DMS 273 (cell line): Measurements from ENCODE around the gene NRXN3.

Experiments
- DNase-seq: peaks from one replicate; lab custom pipeline; 2025; ENCODE audit not compliant: unreplicated experiment; lab: John Stamatoyannopoulos, UW

Gene NRXN3

DNA sequence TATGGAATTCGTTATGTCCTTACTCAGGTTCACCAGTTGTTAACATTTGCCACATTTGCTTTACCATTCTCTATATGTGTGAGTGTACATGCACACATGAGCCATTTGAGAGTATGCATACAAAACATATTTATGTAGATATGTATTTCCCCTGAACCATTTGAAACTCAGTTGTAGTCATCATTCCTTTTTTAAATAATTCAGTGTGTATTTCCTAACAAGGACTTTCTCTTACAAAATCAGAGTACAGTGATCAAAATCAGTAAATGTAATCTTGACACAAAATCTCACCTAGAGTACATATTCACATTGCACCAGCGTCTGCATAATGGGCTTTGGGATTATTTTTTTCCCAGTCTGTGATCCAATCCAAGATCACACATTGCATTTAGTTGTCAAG lies 1656.2 kb downstream of the NRXN3 start:
- no peak for DNase-seq

DNA sequence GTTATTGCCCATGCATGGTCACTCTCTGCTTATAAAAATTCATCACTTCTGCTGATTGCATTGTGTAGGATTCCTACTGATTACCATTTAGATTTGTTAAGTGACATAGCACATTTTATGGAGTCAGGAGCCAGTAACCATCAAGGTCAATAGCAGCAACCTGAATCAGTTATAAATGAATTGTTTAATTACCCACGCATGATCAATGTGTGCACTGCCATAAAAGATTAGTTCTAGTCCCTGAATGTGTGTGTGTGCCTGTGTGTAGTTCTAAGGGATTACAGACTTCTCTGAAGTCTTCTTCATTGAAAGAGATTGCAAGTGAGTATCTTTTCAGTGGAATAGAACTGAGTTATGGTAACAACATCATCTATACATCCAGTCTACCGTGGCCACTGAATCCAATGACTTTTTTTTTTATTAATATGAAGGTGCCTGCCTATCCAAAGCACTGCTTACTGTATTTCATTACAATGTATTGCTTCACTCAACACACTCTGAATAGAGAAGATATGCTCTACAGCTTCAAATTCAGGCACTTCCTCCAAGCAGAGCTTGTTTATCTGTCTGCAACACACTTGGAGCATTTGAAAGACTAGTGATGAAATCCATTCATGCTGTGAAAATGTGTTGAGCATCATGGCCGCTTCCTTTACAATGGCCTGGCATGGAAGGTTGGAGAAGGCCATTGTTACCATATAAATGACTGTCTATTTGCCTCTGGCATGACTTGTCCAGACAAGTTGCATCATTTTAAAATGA lies 1659.4 kb downstream of the NRXN3 start:
- no peak for DNase-seq

- peak; percentile 74 for DNase-seq
These were observed 1661.2 kb downstream of the NRXN3 start for GRCh38 chr14:79831195-79831892.

DNA sequence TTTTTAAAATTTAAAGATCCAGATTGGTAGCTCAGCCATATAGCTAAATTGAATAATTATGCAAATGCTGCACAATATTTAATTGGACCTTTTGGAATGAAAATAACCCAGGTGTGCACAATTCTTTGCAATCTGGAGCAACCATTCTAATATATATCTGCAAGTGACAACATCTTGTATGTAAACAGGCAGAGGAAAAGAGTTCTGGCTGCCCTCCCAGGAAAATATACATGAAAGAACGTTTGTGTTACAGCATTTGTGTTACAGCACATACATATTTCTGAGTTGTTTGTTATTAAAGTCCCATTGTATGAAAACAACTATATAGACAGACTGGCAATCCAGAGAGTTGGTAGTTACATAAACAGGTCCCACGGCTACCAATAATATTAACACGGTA lies 1663.6 kb downstream of the NRXN3 start:
- DNase-seq, result no peak

DNA sequence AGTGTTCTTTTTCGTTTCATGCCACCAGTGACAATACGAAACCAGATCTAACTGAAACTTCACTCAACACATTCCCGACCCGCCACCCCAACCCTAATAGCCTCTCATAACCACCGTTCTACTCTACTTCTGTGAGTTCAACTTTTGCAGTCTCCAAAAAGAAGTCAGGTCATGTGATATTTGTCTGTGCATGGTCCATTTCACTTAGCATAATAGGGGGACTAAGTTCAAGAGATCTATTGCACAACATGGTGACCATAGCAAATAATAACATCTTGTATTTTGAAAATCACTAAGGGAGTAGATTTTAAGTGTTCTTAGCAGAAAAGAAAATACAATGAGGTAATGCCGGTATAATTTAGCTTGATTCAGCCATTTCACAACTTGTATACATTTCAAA lies 1664.7 kb downstream of the NRXN3 start:
- no peak for DNase-seq

- DNase-seq, result no peak
These were observed 1666.4 kb downstream of the NRXN3 start for GRCh38 chr14:79836577-79836976.

- no peak for DNase-seq
These were observed 1667.5 kb downstream of the NRXN3 start for GRCh38 chr14:79837699-79838098.

- DNase-seq, result no peak
These were observed 1669.9 kb downstream of the NRXN3 start for GRCh38 chr14:79840103-79840502.

DNA sequence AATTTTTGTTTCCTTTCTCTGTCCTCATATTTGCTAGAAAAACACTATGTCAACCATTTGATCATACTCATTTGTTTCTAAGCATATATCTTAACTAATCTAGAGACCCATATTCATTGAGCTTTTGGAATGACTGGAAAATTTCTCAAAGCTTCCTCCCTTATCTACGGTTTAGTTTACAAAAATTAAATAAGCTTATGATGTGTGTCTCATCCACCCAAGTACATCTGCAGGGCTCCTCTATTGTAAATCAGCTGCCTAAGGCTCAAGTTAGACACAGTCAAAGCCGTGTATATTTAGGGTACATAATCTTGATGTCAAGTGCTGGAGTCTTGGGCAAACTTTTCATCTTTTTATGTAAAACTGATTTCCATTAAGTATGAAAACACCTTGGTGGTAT lies 1670.7 kb downstream of the NRXN3 start:
- DNase-seq, result no peak

DNA sequence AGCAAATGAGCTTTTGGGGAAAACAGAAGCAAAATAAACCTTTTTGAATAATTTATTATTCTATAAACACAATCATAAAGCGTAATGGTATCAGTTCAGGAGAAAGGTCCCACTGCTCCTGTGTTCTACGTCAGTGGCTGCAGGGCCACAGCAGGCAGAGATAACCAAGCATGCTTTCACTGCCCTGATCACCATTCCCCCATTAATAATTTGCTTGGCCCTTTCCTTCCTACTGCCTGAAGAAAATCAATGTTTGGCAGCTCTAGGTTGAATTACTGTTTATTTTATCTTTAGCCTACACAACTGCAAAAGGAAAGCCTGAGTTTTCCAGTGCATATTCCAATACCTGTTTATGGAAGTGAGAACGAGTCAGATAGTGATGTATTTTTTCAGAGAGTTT lies 1671.3 kb downstream of the NRXN3 start:
- no peak for DNase-seq

- DNase-seq, result peak; percentile 7
These were observed 1672.1 kb downstream of the NRXN3 start for GRCh38 chr14:79842270-79842669.

GRCh38 chr14:79852950-79853744 lies 1683.0 kb downstream of the NRXN3 start:
- peak; percentile 2 for DNase-seq

- no peak for DNase-seq
These were observed 1685.6 kb downstream of the NRXN3 start for GRCh38 chr14:79855789-79856188.

GRCh38 chr14:79856381-79856780 lies 1686.2 kb downstream of the NRXN3 start:
- DNase-seq, result no peak

- peak; percentile 13 for DNase-seq
These were observed 1690.9 kb downstream of the NRXN3 start for GRCh38 chr14:79861111-79861510.

DNA sequence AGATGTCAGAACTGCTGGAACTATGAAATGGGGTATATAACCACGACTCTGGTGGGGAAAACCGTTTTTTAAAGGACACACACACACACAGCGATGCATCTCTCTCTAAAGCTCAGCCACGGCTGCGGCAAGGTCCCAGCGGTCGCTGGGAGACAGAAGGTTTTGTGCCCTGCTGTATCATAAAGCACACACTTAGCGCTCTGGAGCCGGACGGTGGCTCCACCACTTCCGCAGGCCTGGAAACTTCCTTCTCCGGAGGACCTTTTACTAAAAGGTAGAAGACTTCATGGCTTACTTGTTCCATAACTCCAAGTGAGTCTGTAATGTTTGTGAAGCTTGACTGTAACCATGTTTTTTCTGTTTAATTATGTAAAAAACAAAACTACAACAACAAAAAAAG lies 1691.9 kb downstream of the NRXN3 start:
- no peak for DNase-seq

GRCh38 chr14:79871136-79871535 lies 1701.0 kb downstream of the NRXN3 start:
- DNase-seq, result no peak

- DNase-seq, result no peak
These were observed 1708.1 kb downstream of the NRXN3 start for GRCh38 chr14:79878229-79878628.

DNA sequence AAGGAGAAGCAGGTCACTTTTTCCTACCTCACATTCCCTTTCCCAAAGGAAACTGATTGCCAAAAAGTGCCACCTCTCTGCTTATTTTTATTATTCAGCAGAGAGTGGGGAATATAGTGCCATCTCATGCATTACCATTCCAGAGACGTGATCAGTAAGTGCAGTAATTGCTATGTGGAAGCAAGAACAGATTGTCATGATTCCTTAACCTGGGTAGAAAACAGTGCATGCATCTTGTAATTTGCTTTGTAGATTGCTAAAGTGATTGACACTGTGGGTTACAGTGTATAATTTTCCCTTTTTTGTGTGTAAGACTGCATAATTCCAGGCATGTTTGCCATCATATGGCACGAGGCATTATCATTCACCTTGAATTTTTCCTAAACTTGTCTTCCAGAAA lies 1708.6 kb downstream of the NRXN3 start:
- DNase-seq, result no peak

DNA sequence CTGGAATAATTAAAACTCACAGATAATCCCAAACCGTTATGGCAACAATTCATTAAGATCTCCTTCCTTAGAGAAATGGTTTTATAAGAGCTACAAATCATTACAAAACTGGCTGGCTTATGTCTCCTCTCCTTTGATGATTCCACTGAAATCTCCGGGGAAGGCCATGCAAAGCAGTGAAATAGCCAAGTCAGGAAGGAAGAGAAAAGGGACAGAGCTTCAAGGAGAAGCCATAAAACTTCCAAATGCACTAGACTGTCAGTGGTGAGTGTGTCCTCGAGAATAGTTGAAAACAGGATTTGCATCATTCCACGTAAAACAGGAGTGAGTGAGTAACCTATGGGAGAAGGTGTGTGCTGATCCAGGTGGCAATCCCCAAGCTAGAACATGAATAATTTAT lies 1711.1 kb downstream of the NRXN3 start:
- DNase-seq, result no peak

- no peak for DNase-seq
These were observed 1720.4 kb downstream of the NRXN3 start for GRCh38 chr14:79890527-79890926.

- no peak for DNase-seq
These were observed 1725.8 kb downstream of the NRXN3 start for GRCh38 chr14:79896009-79896408.
